ENCODE data around the gene MRPS23.
"Not testable (repeated sequence)": the region's sequence is repeated elsewhere in the genome, so short reads cannot be mapped to it uniquely, and the experiment has no call there.

The MRPS23 gene

DNA sequence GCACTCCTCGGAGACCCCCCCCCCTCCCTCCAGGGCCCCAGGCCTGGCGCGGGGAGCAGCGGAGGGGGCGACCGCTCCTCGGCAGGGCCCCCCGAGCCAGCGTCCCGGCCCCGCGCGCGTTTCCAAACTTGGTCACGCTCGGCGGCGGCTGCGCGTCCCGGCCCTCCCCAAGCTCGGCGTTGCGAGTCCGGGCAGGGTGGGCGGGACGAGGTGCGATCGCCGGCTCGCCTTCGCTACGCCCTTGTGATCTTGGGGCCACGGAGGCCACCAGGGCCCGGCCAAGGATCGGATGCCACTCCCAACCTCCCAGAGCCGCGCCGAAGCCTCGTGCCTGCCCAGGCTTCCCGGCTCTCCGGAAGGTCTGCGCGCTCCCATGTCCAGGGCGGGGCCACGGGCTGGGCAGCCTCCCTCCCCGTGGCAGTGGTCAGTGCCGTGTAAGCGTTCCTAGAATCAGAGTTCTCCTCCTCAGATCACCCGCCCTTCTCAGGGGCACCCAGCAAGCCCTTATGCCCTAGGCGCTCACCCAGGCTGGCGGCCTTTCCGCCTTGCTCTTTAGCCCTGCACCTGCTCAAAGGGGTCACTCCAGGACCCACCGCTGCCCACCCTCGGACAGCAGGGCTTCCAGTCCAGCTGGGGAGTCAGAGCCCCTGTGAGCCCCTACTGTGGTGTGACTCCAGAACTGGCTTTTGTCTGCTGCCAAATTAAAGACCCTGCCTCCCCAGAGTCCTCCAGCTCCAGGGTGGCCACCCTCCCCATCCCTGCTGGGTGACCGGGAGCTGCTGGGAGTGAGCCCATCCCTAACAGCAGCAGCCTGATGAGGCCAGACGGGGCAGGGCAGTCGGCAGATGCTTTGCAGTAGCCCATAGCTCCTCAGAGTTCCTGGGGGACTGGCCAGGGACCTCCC lies 12.2 kb upstream of the MRPS23 start:
- DNase-seq = peak; percentile 74

DNA sequence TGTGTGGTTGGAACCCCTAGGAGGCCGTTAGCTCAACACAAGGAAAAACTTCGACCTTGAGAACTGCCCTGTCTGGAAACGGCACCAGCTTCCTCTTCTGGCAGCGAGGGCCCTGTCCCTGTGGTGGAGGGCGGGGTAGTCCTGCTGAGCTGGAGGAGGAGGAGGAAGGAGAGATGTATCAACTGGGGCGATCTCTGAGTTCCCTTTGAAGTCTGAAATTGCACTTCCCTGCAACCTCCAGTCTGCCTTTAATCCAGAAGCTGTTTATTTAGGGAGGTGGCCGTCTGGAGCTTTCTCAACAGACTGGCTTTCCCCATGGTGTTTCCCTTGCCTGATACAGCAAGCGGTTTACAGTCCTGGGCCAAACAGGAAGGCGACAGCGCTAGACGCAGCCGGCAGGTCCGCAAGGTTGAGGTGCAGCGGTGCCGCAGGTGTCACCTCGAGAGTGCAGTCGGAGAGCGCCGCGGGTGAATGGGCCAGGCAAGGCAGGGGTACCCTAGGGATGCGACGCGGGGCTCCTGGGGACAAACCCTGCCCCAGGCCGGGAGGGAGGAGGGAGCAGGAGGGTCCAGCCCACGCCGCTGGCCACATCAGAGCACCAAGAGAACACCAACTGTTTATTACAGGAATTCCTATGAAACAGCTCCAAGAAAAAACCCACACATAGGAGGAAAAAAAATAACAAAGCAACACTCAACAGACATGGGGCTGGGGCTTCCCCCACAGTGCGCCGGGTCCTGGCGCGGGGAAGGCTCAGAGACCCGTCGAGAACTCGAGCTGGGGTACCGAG lies 11.4 kb upstream of the MRPS23 start:
- no peak for DNase-seq

DNA sequence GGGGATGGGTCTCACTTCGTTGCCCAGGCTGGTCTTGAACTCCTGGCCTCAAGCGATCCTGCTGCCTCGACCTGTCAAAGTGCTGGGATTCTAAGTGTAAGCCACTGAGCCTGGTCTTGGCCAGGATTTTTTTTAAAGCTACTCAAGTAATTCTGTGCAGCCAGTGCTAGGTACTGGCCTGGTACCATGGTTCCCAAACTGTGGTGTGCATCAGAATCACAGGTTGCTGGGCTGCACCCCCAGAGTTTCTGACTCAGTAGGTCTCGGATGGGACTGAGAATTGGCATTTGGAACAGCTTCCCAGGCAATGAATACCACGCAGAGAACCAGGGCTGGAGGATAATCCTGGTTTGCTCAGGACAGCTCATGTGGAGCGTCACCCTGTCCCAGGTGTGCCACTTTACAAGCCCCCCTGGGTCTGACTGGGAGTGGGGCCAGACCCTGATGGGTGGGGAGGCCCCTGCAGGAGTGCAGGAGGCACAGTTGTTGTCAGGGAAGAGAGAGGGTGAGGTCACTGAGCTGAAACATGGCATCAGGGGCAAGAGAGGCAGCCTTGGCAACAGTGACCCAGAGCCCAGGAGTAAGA lies 10.7 kb upstream of the MRPS23 start:
- DNase-seq = peak; percentile 57

DNA sequence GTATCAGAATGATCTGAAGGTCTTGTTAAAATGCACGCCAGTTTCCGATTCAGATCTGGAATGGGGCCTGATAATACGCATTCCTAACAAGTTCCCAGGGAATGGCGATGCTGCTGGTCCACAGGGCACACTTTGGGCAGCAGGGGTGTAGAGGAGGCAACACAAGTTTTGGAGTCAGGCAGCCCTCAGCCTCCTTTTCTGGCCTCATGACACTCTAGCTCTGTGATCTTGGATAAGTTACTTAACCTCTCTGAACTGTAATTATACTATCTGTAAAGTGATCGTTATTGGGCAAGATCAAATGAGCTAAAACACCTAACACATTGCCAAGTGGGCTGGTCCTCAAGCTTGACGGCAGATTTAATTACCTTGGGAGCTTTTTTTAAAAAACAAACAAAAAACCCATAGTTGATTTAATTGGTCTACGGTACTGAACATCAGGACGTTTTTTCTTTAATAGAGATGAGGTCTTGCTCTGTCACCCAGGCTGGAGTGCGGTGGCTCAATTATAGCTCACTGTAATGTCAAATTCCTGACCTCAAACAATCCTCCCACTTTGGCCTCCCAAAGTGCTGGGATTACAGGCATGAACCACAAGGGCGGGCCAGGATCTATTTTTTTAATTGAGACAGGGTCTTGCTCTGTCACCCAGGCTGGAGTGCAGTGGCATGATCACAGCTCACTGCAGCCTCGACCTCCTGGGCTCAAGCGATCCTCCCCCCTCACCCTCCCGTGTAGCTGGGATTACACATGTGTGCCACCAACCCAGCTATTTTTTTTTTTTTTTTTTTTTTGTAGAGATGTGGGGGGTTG lies 10.0 kb upstream of the MRPS23 start:
- DNase-seq = peak; percentile 39

DNA sequence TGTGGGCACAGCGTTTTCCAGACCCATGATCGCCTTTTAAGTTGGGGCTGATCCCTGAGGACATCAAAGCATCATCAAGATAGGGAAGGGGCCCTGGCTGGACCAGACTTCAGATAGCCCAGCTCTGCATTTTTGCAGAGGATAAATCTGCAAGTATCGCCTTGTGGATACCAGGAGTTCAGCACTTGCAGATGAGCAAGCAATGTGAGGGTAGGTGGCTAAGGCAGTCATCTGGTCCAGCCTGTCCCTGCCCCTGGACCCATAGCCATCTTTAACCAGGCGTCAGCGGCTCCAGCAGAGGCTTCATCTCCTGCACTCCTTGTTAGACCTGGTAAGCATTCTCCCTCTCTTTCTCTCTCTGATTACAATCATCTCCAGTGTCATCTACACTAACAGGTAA lies 9.0 kb upstream of the MRPS23 start:
- DNase-seq = peak; percentile 35

DNA sequence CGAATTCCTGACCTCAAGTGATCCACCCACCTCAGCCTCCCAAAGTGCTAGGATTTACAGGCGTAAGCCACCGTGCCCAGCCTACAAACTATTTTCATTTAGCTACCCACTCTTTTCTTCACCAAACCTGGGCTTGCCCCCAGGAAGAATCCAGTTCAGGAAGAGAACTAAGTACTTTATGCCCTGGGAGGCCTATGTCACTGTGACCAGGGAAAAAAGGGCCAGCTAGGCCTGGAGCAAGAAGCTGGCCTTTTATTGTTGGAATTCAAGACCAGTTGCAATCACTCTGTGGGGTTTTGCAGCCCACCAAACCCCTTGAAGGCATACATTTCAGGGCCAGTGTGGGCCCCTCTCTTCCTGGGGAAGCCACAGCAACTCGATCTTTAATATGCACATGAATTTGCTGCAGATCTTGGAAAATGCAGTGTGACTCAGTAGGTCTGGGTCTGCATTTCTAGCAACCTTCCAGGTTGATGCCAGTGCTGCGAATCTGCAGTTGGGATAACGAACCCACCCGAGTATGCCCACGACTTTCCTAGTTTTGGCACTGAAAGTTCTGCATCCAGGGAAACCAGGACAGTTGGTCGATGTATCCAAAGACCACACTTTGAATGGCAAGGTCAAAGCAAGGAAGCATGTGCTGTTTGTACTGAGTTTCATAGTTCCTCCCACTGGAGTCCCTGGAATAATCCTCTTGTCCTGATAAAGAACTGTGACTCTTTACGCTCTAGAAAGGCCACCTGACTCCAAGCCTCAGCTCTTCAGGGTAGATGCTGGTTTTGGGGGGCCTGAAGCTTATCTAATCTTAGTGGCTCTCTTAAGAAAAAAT lies 7.2 kb upstream of the MRPS23 start:
- DNase-seq = peak; percentile 33

DNA sequence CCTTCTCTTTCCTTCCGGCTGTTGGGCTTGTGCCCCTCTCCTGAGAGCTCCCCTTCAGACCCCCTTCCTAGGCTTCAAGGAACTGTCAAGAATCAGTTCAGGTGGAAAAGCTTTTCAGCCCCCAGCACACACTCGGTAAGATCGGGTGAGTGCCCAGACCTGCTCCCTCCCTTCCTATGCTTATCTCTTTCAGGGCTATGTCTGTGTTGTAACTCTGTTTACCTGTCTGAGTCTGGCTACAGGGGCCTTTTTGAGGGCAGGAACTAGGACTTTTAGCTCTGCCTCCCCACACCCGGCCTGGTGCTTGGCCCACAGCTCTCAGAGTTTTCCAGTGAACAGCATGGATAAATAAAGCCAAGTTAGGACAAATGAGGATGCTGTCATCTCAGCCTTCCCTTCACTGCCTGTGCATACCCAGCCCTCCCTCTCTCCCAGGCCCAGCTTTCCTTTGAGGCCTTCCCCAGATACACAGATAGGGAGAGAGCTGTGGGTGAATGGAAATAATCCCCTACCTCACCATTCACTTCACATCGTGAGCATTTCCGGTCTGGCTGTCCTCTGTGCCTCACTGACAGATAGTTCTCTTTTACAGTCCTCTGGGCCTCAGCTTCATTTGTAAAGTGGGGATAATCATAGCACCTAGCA lies 5.7 kb upstream of the MRPS23 start:
- DNase-seq = no peak

DNA sequence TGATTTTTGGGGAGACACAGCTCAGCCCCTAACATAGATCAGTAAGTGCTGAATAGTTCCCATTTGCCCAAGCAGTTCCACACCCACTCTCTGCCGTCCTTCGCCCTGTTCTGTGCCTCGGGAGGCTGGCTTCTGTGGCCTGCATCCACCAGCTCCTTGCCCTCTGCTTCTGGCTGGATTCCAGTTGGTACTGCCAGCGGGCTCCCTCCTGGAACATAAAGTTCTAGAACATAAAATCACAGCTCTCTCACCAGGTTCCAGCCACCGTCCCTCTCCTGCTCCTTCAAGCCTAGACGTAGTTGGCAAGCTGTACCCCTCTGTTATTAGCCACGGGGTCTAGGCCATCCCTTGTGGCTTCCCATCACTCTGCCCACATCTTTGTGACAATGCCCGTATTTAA lies 3.9 kb upstream of the MRPS23 start:
- DNase-seq = no peak

DNA sequence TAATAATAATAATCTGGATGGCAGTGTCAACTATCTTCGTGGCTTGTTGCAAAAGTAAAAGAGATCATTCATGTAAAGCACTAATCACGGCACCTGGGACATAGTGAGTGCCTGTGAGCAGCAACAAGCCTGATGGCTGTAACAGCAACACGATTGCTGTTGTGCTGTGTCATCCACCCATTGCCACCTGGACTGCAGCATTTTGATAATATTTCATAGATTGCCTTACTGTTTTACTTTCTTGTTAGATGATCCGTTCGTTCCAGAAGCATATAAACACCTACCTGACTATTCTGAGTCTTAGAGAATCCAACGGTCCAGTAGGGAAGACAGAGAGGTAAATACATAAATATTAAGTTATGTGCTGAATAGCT lies 3.1 kb upstream of the MRPS23 start:
- DNase-seq = no peak

DNA sequence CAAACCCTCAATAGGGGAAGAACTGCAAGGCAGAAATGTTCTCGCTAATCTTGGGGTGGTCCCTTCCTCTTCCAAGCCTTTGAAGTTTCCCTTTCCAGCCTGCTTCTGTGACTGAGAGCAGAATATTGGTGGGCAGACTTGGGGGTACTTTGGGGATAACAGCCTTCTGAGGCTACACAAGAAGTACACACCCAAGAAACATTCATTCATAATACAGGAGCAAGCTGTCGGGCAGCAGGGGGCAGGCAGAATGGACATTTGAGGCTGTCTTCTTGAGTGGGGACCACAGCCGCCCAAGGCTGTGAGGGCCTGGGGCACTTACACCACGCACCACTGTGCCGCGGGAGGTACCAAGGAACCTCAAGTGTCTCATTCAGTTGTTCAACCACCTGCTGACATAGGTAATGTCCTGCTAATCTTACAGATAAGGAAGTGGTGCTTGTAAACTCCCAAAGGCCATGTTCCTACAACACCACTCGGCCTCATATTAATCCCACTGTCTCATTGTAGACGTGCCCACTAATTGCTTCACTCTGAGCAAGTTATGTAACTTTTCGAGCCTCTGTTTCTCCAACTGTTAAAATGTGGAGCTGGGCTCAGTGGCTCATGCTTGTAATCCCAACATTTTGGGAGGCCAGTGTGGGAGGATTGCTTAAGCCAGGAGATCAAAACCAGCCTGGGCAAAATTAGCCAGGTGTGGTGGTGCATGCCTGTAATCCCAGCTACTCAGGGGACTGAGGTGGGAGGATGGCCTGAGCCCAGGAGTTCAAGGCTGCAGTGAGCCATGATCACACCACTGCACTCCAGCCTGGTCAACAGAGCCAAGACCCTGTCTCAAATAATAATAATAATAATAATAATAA lies 2.5 kb upstream of the MRPS23 start:
- no peak for DNase-seq

DNA sequence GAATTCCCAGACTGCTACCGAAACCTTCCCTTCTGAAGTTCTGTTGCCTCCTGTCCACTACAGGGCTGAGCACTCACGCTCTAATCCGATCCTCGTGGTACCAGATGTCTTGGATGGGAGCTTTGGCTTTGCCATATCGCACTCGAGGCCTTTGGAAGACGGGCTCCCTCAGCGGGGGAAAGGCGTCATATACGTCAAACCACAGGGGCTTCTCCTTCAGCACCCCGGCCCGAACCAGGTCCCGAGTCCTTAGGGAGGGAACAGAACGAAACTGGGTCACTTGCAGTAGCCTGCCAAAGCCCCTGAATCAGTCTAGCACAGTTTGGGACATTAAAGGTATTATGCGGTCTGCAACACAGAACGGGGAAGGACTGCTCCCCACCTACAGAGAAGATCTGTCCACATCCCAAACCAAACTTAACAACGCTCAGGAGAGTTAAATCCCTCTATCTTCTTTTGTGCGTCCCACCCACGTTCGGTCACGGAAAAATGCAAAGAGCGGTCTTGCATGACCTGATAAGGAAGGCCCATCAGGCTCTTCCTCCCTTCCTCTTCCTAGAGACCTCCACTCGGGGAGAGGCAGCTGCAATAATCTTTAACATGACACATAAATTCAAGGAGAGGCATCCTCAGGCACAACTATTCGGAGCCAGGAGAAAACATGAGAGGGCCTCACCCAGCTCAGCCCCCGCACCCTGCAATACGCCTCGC lies 526 bp downstream of the MRPS23 start:
- DNase-seq = no peak

DNA sequence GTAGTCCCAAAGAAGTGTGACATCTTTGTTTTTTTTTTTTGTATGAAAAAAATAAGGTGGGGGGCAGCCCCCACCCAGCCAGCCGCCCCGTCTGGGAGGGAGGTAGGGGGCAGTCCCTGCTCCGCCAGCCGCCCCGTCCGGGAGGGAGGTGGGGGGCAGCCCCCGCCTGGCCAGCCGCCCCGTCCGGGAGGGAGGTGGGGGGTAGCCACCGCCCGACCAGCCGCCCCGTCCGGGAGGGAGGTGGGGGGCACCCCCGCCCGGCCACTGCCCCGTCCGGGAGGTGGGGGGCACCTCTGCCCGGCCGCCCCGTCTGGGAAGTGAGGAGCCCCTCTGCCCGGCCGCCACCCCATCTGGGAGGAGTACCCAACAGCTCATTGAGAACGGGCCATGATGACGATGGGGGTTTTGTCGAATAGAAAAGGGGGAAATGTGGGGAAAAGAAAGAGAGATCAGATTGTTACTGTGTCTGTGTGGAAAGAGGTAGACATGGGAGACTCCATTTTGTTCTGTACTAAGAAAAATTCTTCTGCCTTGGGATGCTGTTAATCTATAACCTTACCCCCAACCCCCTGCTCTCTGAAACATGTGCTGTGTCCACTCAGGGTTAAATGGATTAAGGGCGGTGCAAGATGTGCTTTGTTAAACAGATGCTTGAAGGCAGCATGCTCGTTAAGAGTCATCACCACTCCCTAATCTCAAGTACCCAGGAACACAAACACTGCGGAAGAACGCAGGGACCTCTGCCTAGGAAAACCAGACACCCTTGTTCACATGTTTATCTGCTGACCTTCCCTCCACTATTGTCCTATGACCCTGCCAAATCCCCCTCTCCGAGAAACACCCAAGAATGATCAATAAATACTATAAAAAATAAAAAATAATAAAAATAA lies 3.5 kb downstream of the MRPS23 start:
- not testable (repeated sequence) for DNase-seq

DNA sequence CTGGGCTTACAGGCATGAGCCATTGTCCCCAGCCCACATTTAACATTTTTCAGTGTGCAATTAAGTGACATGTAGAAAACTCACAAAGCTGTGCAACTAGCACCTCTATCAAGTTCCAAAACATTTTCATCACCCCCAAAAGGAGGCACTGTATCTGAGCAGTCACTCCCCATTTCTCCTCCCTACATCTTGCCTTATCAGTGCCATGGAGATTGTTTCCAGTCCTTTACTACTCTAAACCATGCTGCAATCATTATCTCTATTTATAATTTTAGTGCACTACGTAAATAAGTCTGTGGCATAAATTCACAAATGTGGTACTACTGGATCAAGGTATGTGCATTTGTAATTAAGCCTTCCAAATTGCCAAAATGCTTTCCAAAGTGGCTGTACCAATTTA lies 7.6 kb downstream of the MRPS23 start:
- DNase-seq = no peak

DNA sequence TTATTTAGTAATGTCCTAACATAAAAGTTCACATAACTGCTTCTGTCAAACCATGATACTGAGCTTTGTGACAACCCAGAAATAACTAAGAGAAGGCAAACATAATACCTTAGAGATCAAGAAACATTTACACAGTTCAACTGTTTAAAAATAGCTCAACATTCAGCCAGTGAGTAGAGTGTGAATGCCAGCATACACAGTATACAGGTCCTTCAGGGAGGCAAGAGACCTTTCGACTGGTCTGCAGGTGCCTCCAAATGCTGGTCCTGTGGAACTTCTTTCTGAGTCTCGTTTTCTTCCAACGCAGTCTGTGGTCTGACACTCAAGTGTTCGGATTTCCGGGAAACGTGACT lies 10.3 kb downstream of the MRPS23 start:
- no peak for DNase-seq

DNA sequence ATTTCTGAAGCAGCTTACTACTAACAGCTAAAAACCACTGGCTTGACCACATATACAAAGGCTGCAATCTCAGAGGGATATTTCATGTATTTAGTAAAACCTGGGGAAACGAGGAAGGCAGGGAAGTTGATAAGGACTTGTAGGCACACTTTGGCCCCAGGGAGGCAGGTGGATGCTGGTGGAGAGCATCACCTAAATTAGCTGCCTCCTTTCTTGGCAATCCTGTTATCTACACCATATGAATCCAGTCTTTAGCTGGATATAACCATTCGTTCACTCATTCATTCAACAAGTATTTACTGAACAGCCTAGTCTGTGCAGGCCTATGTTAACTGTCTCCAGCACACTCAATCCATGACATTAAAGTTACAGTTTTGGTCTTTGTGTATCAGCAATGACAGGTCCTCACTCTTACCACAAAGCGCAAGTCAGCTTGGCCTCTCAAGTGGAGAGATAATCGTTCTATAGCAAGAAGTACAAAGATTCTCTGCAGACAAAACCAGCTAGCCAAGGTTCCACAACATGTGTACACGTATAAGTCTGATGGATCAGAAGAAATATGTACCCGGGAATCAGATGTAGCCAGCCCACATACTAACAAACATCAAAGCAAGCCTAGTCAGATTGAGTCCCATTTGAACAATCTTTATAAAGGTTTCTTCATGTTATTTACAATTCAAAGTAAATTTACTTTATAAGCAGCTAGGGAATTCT lies 10.8 kb downstream of the MRPS23 start:
- DNase-seq = no peak

DNA sequence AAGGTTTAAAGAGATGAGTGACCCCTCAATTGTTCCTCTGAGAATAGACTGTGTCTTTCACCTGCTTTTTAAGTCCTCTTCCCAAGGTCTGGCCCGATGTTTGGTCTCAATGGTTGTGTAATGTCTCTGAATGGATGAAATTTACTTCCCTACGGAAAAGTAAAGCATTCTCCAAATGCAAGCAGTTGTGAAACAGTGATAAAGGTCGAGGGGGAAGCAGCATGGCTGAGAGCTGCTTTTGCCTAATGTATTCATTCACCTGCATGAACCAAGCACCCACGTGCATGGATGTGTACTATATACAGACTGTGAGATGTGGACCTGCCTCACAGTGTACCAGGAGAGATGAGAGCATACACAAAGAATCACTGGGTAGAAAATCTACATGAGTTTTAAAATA lies 11.4 kb downstream of the MRPS23 start:
- no peak for DNase-seq

DNA sequence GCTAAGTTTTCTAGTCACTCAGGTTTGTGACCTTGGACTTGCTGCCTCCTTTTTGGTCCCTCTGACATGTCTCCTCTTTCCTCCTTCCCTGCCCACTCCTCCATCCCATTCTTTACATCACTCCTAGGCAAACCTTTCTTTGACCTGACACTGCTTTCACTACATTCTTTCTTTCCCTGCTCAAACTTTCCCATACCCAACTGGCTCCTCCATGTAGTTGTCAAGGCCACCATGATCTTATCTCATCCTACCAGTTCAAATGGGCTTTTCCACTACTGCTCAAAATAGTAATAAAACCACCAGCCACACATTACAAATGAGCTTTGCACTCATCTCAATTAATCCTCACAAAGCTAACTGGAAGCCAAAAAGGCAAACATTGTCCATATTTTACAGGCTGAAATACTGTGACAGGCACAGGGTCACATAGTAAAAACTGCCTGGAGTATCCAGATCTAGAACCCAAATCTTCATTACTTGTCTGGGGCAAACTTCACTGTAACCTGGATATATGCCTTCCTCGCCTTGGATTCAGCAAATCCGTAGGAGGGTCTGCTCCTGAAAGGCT lies 14.4 kb downstream of the MRPS23 start:
- DNase-seq = no peak
